Neural progenitor cell (in vitro differentiated cells): ENCODE data around the gene GNL3. TPM values are rescaled to one million over a fixed set of nuclear protein-coding genes. Genes with fewer than 3 reads are reported as not detected.

ENCODE experiments used
- DNase-seq: peaks from one replicate; pipeline ENCODE4 v3.0.0-alpha.2; 2016; ENCODE audit warnings: low spot score
- H2AFZ ChIP-seq: fragments of 200-600 bp; sonication (generic); replicated peaks from 2 replicates; pipeline ENCODE4 v1.6.1; 2016; ENCODE audit warnings: antibody characterized with exemption
- H3F3A ChIP-seq: fragments of 200-600 bp; sonication (generic); 2 replicates; pipeline ENCODE4 v1.6.1; 2016; ENCODE audit warnings: antibody characterized with exemption, low read depth
- H3K27ac ChIP-seq: fragments of 200-600 bp; sonication (generic); 2 replicates; pipeline ENCODE4 v1.5.1; 2016; ENCODE audit warnings: mild to moderate bottlenecking
- H3K27me3 ChIP-seq: fragments of 200-600 bp; sonication (generic); 2 replicates; pipeline ENCODE4 v1.6.1; 2016; ENCODE audit warnings: mild to moderate bottlenecking, moderate library complexity
- H3K36me3 ChIP-seq: fragments of 200-600 bp; sonication (generic); 2 replicates; pipeline ENCODE4 v1.5.1; 2016
- H3K4me1 ChIP-seq: fragments of 200-600 bp; sonication (generic); 2 replicates; pipeline ENCODE4 v1.6.1; 2016; ENCODE audit warnings: mixed run types
- H3K4me2 ChIP-seq: fragments of 200-600 bp; sonication (generic); 2 replicates; pipeline ENCODE4 v1.6.1; 2016
- H3K4me3 ChIP-seq: fragments of 200-600 bp; sonication (generic); 2 replicates; pipeline ENCODE4 v1.5.1; 2016
- H3K79me2 ChIP-seq: fragments of 200-600 bp; sonication (generic); 2 replicates; pipeline ENCODE4 v1.6.1; 2016; ENCODE audit warnings: low read depth
- H3K9ac ChIP-seq: fragments of 200-600 bp; sonication (generic); 2 replicates; pipeline ENCODE4 v1.6.1; 2016
- H3K9me3 ChIP-seq: fragments of 200-600 bp; sonication (generic); 2 replicates; pipeline ENCODE4 v1.5.1; 2016; ENCODE audit warnings: low read depth
- H4K20me1 ChIP-seq: fragments of 200-600 bp; sonication (generic); 2 replicates; pipeline ENCODE4 v1.6.1; 2016; ENCODE audit warnings: low read depth
- H3K27ac Mint-ChIP-seq: 3 replicates; pipeline ENCODE4 v1.8.0; 2021; ENCODE audit warnings: mixed read lengths
- H3K27me3 Mint-ChIP-seq: 2 replicates; pipeline ENCODE4 v1.8.0; 2022; ENCODE audit warnings: low read depth, mild to moderate bottlenecking, inconsistent platforms, moderate library complexity, mixed read lengths; ENCODE audit not compliant: insufficient read depth
- H3K36me3 Mint-ChIP-seq: 3 replicates; pipeline ENCODE4 v1.8.0; 2021; ENCODE audit warnings: mixed read lengths
- H3K4me1 Mint-ChIP-seq: 3 replicates; pipeline ENCODE4 v1.8.0; 2021; ENCODE audit warnings: mixed read lengths
- H3K4me3 Mint-ChIP-seq: 3 replicates; pipeline ENCODE4 v1.8.0; 2021; ENCODE audit warnings: mild to moderate bottlenecking, moderate library complexity, mixed read lengths
- H3K9me3 Mint-ChIP-seq: 3 replicates; pipeline ENCODE4 v1.8.0; 2020; ENCODE audit warnings: mixed read lengths
- EZH2 ChIP-seq: fragments of 200-600 bp; sonication (generic); IDR thresholded peaks from 2 replicates; pipeline ENCODE4 v1.6.1; 2017; ENCODE audit warnings: antibody characterized with exemption, mild to moderate bottlenecking, moderate library complexity
- EZH2phosphoT487 ChIP-seq: fragments of 200-600 bp; sonication (generic); IDR thresholded peaks from 2 replicates; pipeline ENCODE4 v1.6.1; 2017; ENCODE audit warnings: antibody characterized with exemption
- total RNA-seq: library from RNA; depleted of rRNA; stranded (reverse); fragments of >200 nt; gene quantifications from 2 replicates; pipeline ENCODE4 v1.2.3, GENCODE V29; 2015; ENCODE audit warnings: low replicate concordance
- TF ChIP-seq, protein P1 (sequence below): fragments of 200-600 bp; sonication (generic); IDR thresholded peaks from 2 replicates; pipeline ENCODE4 v1.5.1; 2017; ENCODE audit warnings: antibody characterized with exemption, mild to moderate bottlenecking

The GNL3 gene
- total RNA-seq, 1 donor from 2014 or later: 169 TPM

- H3K9me3 Mint-ChIP-seq: no peaks in the 10 kb centered on the region
- DNase-seq: no peak
- H3K9me3 ChIP-seq: no peaks in the 10 kb centered on the region
- peaks cover 21% of the 10 kb centered on the region for H3K4me1 ChIP-seq
- peaks cover 95% of the 10 kb centered on the region for H3K79me2 ChIP-seq
- peaks cover 17% of the 10 kb centered on the region for H4K20me1 ChIP-seq
- H3K36me3 Mint-ChIP-seq: peaks cover 15% of the 10 kb centered on the region
- no peak overlapping the region for H3K27ac ChIP-seq
- no peaks in the 10 kb centered on the region for H3K27me3 ChIP-seq
- H3K4me3 ChIP-seq: peak overlapping the region; percentile 90
- H3K36me3 ChIP-seq: peaks cover 23% of the 10 kb centered on the region
- H3K9ac ChIP-seq: peak overlapping the region; percentile 46
- peak overlapping the region; percentile 79 for H3K4me2 ChIP-seq
- peaks cover 2% of the 10 kb centered on the region for H3K27me3 Mint-ChIP-seq
- peaks cover 31% of the 10 kb centered on the region for H3K4me1 Mint-ChIP-seq
- H3F3A ChIP-seq: peaks cover 23% of the 10 kb centered on the region
- H3K4me3 Mint-ChIP-seq: peak overlapping the region; percentile 92
- H3K27ac Mint-ChIP-seq: no peak overlapping the region
- TF ChIP-seq, protein P1, sequence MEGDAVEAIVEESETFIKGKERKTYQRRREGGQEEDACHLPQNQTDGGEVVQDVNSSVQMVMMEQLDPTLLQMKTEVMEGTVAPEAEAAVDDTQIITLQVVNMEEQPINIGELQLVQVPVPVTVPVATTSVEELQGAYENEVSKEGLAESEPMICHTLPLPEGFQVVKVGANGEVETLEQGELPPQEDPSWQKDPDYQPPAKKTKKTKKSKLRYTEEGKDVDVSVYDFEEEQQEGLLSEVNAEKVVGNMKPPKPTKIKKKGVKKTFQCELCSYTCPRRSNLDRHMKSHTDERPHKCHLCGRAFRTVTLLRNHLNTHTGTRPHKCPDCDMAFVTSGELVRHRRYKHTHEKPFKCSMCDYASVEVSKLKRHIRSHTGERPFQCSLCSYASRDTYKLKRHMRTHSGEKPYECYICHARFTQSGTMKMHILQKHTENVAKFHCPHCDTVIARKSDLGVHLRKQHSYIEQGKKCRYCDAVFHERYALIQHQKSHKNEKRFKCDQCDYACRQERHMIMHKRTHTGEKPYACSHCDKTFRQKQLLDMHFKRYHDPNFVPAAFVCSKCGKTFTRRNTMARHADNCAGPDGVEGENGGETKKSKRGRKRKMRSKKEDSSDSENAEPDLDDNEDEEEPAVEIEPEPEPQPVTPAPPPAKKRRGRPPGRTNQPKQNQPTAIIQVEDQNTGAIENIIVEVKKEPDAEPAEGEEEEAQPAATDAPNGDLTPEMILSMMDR: no peak
- TF ChIP-seq EZH2 (no peak), EZH2phosphoT487 (no peak)
- H2AFZ ChIP-seq: no peak overlapping the region
Observed at GRCh38 chr3:52684184-52684583, 1.6 kb upstream of the GNL3 start.

DNA sequence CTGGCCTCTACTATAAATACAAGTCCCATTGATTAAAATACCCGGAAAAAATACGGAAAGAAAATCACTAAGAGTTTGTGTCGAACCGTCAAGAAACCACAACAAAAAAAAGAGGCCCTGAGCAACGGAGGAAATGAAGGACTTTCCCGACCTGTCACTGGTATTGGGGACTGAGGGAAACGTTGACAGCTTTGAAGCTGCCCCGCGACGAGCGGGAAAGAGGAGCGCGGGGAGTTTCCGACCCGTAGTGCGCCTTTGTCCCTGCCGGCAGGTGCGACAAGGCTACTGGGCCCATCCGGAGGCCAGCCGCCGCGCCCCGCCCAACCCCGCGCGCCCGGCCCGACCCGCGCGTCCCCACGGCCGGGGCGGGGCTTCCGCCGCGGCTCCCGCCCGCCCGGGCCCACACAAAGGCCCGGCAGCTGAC is 535 bp upstream of the GNL3 start:
- peak overlapping the region; percentile 96 for H3K27ac ChIP-seq
- peak overlapping the region; percentile 97 for H3K4me2 ChIP-seq
- H3K4me3 ChIP-seq: peak overlapping the region; percentile 90
- H4K20me1 ChIP-seq: peaks cover 17% of the 10 kb centered on the region
- DNase-seq: peak; percentile 92
- Mint-ChIP-seq H3K36me3 (peaks cover 17% of the 10 kb centered on the region), H3K4me1 (peaks cover 31% of the 10 kb centered on the region), H3K27ac (peak overlapping the region; percentile 74), H3K4me3 (peak overlapping the region; percentile 92), H3K9me3 (no peaks in the 10 kb centered on the region), H3K27me3 (peaks cover 2% of the 10 kb centered on the region)
- peaks cover 34% of the 10 kb centered on the region for H3F3A ChIP-seq
- no peaks in the 10 kb centered on the region for H3K9me3 ChIP-seq
- peaks cover 21% of the 10 kb centered on the region for H3K4me1 ChIP-seq
- TF ChIP-seq EZH2 (no peak), EZH2phosphoT487 (no peak)
- TF ChIP-seq, protein P1: no peak
- H3K36me3 ChIP-seq: peaks cover 24% of the 10 kb centered on the region
- no peaks in the 10 kb centered on the region for H3K27me3 ChIP-seq
- H3K79me2 ChIP-seq: peaks cover 95% of the 10 kb centered on the region
- H2AFZ ChIP-seq: peak overlapping the region; percentile 30
- H3K9ac ChIP-seq: peak overlapping the region; percentile 46

DNA sequence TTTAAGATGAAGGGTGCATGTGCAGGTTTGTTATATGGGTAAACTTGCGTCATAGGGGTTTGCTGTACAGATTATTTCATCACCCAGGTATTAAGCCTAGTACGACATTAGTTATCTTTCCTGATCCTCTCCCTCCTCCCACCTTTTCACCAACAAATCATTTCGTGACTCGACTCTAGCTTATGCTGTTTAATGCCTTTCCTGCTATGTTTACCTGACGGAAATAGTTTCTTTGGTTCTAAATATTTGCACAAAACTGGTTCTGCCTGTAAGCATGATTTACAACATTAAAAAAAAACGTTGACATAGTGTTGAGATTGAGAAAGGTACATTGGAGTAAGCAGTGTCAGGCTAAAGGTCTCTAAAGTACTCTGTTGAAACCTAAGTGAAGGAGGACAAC is 2.4 kb downstream of the GNL3 start:
- Mint-ChIP-seq H3K9me3 (no peaks in the 10 kb centered on the region), H3K27me3 (peaks cover 2% of the 10 kb centered on the region), H3K4me3 (peak overlapping the region; percentile 1), H3K36me3 (peaks cover 26% of the 10 kb centered on the region), H3K4me1 (peaks cover 21% of the 10 kb centered on the region), H3K27ac (no peak overlapping the region)
- no peak for DNase-seq
- Histone ChIP-seq H3K79me2 (peaks cover 79% of the 10 kb centered on the region), H3K4me3 (no peak overlapping the region), H3K9ac (no peak overlapping the region), H4K20me1 (peaks cover 7% of the 10 kb centered on the region), H3F3A (peaks cover 62% of the 10 kb centered on the region), H3K9me3 (no peaks in the 10 kb centered on the region), H3K36me3 (peaks cover 33% of the 10 kb centered on the region), H3K27me3 (no peaks in the 10 kb centered on the region), H2AFZ (no peak overlapping the region), H3K4me2 (no peak overlapping the region), H3K4me1 (peaks cover 21% of the 10 kb centered on the region), H3K27ac (no peak overlapping the region)
- TF ChIP-seq, protein P1: no peak
- TF ChIP-seq EZH2phosphoT487 (no peak), EZH2 (no peak)
